H7 (cell line): ENCODE results near the gene TCF19. TPM values are rescaled to one million over a fixed set of nuclear protein-coding genes. Genes with fewer than 3 reads are reported as not detected.

Source experiments
- DNase-seq: peaks from one replicate; pipeline ENCODE4 v3.0.0; 2012
- H3K27me3 ChIP-seq: 2 replicates; pipeline ENCODE4 v1.6.0; 2011; ENCODE audit warnings: mild to moderate bottlenecking, low read length; ENCODE audit not compliant: control insufficient read depth, insufficient read depth
- H3K36me3 ChIP-seq: replicated peaks from 2 replicates; pipeline ENCODE4 v1.5.1; 2011; ENCODE audit warnings: low read length; ENCODE audit not compliant: control insufficient read depth, insufficient read depth
- H3K4me3 ChIP-seq: 2 replicates; pipeline ENCODE4 v1.5.1; 2011; ENCODE audit warnings: low read depth, mild to moderate bottlenecking, control low read depth, low read length, moderate library complexity; ENCODE audit not compliant: insufficient read depth
- total RNA-seq: library from RNA; depleted of rRNA; stranded (reverse); fragments of >200 nt; shearing (Covaris generic); gene quantifications from 2 replicates; pipeline ENCODE4 v1.2.3, GENCODE V29; 2014

Gene TCF19
- total RNA-seq, 1 experiment from 2014 or later: 26.8 TPM

DNA sequence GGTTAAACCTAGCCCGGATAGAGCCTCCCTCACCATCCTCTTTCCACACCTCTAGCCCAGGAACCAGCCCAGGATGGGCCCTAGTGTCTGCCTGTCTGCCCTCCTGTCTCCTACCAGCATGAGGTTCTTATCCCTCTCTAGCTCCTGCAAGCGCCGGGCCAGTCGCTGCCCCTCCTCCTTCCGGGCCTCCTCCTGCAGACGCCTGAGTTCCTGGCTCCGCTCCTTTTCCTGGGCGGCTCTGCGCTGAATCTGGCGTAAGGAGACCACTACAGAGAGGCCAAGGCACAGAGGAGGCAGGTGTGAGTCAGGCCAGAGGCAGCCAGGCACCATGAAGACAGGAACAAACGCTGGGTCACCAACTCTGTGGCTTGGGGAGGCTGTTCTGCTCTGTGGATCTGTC, 15.2 kb upstream of the TCF19 start:
- Histone ChIP-seq H3K4me3 (no peak overlapping the region), H3K27me3 (no peaks in the 10 kb centered on the region), H3K36me3 (peaks cover 20% of the 10 kb centered on the region)
- DNase-seq: peak; percentile 94

DNA sequence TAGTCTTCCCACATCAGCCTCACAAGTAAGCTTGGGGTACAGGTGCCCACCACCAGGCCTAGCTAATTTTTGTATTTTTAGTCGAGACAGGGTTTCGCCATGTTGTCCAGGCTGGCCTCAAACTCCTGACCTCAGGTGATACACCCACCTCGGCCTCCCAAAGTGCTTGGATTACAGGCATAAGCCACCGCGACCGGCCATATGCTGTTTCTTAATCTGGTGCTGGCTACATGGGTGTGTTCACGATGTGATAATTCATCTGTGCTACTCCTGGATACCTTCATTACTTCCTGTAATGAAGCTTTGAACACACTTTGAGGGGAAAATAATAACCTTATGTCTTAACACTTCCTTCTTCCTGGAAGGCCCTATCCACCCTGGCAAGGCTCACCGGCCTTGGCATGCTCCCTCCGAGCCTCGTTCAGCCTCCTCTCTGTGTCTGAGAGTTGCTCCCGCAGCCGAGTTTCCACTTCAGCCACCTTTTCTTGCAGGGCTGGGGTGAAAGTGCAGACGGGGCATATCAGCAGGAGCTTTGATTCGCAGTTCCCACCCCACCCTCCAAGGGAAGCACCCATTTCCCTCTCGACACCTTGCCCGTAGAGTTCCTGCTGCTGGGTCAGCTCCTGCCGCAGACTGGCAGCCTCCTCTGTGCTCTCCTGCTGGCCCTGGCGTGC, 14.0 kb upstream of the TCF19 start:
- no peaks in the 10 kb centered on the region for H3K27me3 ChIP-seq

GRCh38 chr6:31144970-31145340, 13.4 kb upstream of the TCF19 start:
- Histone ChIP-seq H3K27me3 (no peaks in the 10 kb centered on the region), H3K4me3 (no peak overlapping the region), H3K36me3 (peaks cover 27% of the 10 kb centered on the region)
- no peak for DNase-seq

More for the DNA sequence above, 14.0 kb upstream of the TCF19 start:
- Histone ChIP-seq H3K36me3 (peaks cover 25% of the 10 kb centered on the region), H3K4me3 (no peak overlapping the region)
- no peak for DNase-seq

DNA sequence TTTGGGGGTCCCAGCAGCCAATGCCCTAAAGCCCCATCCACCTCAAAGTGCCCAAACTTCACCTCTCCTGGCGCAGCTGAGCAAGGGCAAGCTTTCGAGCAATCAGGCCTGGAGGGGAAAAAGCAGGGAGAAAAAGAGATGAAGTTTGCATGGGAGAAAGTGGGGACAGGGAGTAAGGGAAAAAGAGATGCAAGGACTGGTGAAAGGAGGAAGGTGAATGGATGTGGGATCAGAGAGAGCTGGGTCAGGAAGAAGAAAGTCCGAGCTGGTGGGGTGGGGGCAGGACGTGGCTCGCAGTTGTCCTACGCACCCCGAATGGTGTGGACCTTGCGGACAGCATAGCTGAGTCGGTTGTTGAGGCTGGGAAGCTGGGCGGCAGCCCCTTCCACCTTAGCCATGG, 13.0 kb upstream of the TCF19 start:
- Histone ChIP-seq H3K36me3 (peaks cover 30% of the 10 kb centered on the region), H3K4me3 (no peak overlapping the region), H3K27me3 (no peaks in the 10 kb centered on the region)
- DNase-seq: no peak

DNA sequence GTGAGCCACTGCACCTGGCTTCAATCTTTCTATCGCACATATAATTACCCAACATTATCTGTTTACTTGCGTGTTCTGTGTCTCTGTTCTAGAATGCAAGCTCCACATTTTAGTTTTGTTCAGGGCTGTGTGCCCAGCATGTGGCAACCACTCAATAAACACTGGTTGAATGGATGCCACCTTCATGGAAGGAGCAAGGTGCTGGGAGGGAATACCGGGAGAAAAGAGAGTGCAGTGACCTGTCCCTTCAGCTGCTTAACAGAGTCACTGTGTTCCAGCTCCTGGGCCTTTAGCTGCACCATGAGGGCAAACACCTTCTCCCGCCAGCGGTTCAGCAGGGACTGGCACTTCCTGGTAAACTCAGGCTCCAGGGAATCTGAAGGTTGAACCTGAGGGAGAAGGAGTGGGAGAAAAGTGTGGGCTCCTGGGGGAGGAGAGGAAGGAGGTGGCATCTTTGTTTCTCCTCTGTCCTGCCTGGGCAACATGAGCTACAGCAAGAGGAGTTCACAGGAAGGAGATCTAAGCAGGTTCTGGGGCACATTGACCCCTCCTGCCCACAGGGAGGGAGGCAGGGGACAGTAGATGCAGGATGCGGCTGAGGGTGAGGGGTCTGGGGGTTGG, 8.5 kb upstream of the TCF19 start:
- no peak for DNase-seq
- Histone ChIP-seq H3K27me3 (no peaks in the 10 kb centered on the region), H3K4me3 (no peak overlapping the region)

GRCh38 chr6:31152781-31153180, 5.6 kb upstream of the TCF19 start:
- no peaks in the 10 kb centered on the region for H3K27me3 ChIP-seq
- H3K36me3 ChIP-seq: peaks cover 30% of the 10 kb centered on the region
- no peak for DNase-seq
- no peak overlapping the region for H3K4me3 ChIP-seq

More for the DNA sequence above, 8.5 kb upstream of the TCF19 start:
- peaks cover 27% of the 10 kb centered on the region for H3K36me3 ChIP-seq

GRCh38 chr6:31154436-31154835, 4.0 kb upstream of the TCF19 start:
- DNase-seq: no peak
- H3K27me3 ChIP-seq: no peaks in the 10 kb centered on the region
- peaks cover 24% of the 10 kb centered on the region for H3K36me3 ChIP-seq
- no peak overlapping the region for H3K4me3 ChIP-seq

- no peak for DNase-seq
- no peaks in the 10 kb centered on the region for H3K27me3 ChIP-seq
- H3K4me3 ChIP-seq: no peak overlapping the region
- H3K36me3 ChIP-seq: peaks cover 15% of the 10 kb centered on the region
Observed at GRCh38 chr6:31156641-31157040, 1.7 kb upstream of the TCF19 start.

- H3K36me3 ChIP-seq: peaks cover 15% of the 10 kb centered on the region
- DNase-seq: peak; percentile 70
- H3K4me3 ChIP-seq: peak within 1 kb of the TSS; percentile 72
- H3K27me3 ChIP-seq: no peaks in the 10 kb centered on the region
Observed at GRCh38 chr6:31157513-31158139, 763 bp upstream of the TCF19 start, which contains the start of gene CCHCR1. Gene CCHCR1 (minus strand): TSS chr6:31157802. CDS start chr6:31157600, 202 bp downstream.

DNA sequence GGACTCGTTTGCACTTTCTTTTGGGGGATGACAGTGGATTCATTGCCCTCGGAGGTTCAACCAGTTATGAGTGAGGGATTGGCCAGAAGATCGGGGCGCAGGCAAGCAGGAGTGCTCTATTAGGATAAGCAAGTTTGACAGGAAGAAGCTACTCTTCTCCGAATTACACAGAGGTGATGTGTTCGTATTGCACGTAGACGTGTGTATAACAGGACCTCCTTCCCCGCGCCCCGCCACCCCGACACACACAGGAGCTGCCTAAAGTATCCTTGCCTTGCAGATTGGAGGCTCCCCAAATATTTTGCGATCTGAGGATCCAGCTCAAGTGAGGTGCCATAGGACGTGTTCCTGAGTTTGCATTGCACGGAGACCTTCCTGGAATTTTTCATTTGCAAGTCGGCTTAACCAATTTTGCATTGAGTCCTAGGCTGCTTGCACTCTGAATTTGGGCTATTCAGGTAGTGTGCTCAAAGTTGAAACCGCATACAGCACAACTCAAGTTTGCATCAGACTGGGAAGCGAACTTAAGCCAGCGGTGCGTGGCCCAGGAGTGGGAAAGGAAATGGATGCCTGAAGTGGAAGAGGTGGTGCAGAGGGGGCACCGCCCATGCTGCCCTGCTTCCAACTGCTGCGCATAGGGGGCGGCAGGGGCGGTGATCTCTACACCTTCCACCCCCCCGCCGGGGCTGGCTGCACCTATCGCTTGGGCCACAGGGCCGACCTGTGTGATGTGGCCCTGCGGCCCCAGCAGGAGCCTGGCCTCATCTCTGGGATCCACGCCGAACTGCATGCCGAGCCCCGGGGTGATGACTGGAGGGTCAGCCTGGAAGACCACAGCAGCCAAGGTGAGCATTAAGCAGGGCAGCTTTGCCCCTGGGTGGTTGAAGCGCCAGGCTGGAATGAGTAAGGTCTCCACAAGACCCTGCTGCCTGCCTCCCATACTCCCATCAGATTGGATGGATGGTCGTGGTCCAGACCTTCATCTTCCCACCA, 770 bp downstream of the TCF19 start:
- Histone ChIP-seq H3K27me3 (no peaks in the 10 kb centered on the region), H3K36me3 (peaks cover 24% of the 10 kb centered on the region), H3K4me3 (peak overlapping the region; percentile 72)
- peak; percentile 89 for DNase-seq

DNA sequence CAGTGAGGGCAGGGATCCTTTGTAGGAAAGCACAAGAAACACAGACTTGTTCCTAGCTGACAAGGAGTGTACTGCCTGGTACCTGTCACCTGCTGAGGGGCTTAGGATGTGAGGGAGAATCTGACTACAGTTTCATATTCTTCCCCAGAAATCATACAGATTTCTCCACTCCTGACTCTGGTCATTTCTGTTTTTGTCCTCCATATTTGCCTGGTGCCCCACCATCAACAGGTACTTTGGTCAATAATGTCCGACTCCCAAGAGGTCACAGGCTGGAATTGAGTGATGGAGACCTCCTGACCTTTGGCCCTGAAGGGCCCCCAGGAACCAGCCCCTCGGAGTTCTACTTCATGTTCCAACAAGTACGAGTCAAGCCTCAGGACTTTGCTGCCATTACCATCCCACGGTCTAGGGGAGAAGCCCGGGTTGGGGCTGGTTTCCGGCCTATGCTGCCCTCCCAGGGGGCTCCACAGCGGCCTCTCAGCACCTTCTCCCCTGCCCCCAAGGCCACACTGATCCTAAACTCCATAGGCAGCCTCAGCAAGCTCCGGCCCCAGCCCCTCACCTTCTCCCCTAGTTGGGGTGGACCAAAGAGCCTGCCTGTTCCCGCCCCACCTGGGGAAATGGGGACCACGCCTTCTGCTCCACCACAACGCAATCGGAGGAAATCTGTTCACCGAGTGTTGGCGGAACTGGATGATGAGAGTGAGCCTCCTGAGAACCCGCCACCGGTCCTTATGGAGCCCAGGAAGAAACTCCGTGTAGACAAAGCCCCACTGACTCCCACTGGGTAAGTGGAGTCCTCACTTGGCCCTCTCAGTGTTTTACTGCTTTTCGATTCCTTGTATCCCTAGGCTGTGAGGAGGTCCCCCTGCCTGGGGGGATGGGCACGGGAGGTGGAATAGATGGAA, 3.1 kb downstream of the TCF19 start:
- Histone ChIP-seq H3K27me3 (no peaks in the 10 kb centered on the region), H3K36me3 (peaks cover 25% of the 10 kb centered on the region), H3K4me3 (no peak overlapping the region)
- no peak for DNase-seq

DNA sequence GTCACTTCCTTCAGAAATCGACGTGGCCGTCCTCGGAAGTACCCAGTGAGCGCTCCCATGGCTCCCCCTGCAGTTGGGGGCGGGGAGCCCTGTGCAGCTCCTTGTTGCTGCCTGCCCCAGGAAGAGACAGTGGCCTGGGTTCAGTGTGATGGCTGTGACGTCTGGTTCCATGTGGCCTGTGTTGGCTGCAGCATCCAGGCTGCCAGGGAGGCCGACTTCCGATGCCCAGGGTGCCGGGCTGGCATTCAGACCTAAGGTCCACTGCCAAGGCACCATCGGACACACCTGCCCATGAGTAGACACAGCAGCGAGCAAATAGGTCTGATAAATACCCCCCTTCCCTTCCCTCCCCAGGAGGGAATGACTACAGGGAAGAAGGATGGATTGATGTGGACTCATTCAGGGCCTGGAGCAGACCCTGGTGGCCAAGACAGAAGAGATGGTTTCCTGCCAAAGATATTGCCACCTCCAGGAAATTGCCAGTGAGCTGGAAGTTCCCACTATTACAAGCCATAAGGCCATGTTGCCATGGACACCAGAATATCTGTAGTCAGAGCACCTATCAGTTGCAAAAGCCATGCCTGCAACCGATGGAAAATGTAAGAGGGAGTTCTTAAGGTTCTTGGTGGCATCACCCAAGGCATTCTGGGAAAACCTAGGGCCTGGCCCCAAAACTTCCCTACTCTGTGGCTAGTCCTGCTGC, 4.2 kb downstream of the TCF19 start:
- Histone ChIP-seq H3K4me3 (no peak overlapping the region), H3K36me3 (peaks cover 30% of the 10 kb centered on the region), H3K27me3 (no peaks in the 10 kb centered on the region)
- DNase-seq: peak; percentile 79

DNA sequence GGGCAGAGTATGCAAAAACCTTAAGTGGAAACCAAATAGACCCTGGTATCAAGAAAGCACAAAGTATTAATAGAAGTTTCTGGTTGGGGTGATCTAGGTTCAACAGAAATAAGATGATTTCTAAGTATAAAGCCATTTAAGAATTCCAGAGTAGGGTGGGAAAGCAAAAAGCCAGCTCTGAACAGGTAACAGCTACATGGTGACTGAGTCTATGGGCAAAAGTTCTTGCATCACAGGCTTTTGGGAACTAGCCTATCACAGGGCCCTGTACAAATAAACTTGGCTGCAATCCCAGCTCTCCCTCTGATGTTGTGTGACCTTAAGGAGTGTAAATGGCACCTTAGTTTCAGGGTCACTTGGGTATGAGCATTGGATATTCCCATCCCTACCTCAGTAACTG, 5.5 kb downstream of the TCF19 start:
- no peak for DNase-seq
- Histone ChIP-seq H3K4me3 (no peak overlapping the region), H3K27me3 (no peaks in the 10 kb centered on the region), H3K36me3 (peaks cover 37% of the 10 kb centered on the region)
